Islet precursor cell (in vitro differentiated cells): ENCODE data around the gene ZSWIM5.
"Not testable (repeated sequence)": the region's sequence is repeated elsewhere in the genome, so short reads cannot be mapped to it uniquely, and the experiment has no call there.

ENCODE experiments used
- DNase-seq: peaks from one replicate; pipeline ENCODE4 v3.0.0-alpha.2; 2018

ZSWIM5 gene

GRCh38 chr1:45135316-45135715 lies 71.1 kb downstream of the ZSWIM5 start:
- no peak for DNase-seq

- no peak for DNase-seq
These were observed 71.9 kb downstream of the ZSWIM5 start for GRCh38 chr1:45134461-45134873.

- not testable (repeated sequence) for DNase-seq
These were observed 73.7 kb downstream of the ZSWIM5 start for GRCh38 chr1:45132719-45133118.

GRCh38 chr1:45123358-45123757 lies 83.0 kb downstream of the ZSWIM5 start:
- DNase-seq, result no peak

GRCh38 chr1:45122724-45123123 lies 83.7 kb downstream of the ZSWIM5 start:
- DNase-seq, result no peak

- DNase-seq, result no peak
These were observed 88.6 kb downstream of the ZSWIM5 start for GRCh38 chr1:45117766-45118165.

GRCh38 chr1:45116820-45117219 lies 89.6 kb downstream of the ZSWIM5 start:
- DNase-seq, result no peak

GRCh38 chr1:45116340-45116739 lies 90.1 kb downstream of the ZSWIM5 start:
- no peak for DNase-seq

- not testable (repeated sequence) for DNase-seq
These were observed 91.2 kb downstream of the ZSWIM5 start for GRCh38 chr1:45115198-45115597.

- no peak for DNase-seq
These were observed 93.7 kb downstream of the ZSWIM5 start for GRCh38 chr1:45112661-45113060.

- DNase-seq, result no peak
These were observed 95.2 kb downstream of the ZSWIM5 start for GRCh38 chr1:45111239-45111638.

GRCh38 chr1:45107782-45108181 lies 98.6 kb downstream of the ZSWIM5 start:
- no peak for DNase-seq

- DNase-seq, result not testable (repeated sequence)
These were observed 99.5 kb downstream of the ZSWIM5 start for GRCh38 chr1:45106864-45107263.

GRCh38 chr1:45106156-45106545 lies 100.3 kb downstream of the ZSWIM5 start:
- DNase-seq, result not testable (repeated sequence)

GRCh38 chr1:45105486-45106155 lies 100.8 kb downstream of the ZSWIM5 start:
- not testable (repeated sequence) for DNase-seq

GRCh38 chr1:45103534-45103933 lies 102.9 kb downstream of the ZSWIM5 start:
- DNase-seq, result no peak

GRCh38 chr1:45101947-45102346 lies 104.5 kb downstream of the ZSWIM5 start:
- DNase-seq, result no peak

- not testable (repeated sequence) for DNase-seq
These were observed 104.9 kb downstream of the ZSWIM5 start for GRCh38 chr1:45101528-45101927.

- DNase-seq, result no peak
These were observed 108.5 kb downstream of the ZSWIM5 start for GRCh38 chr1:45097944-45098343.

GRCh38 chr1:45097079-45097478 lies 109.3 kb downstream of the ZSWIM5 start:
- no peak for DNase-seq

- DNase-seq, result no peak
These were observed 111.0 kb downstream of the ZSWIM5 start for GRCh38 chr1:45095450-45095849.

GRCh38 chr1:45094371-45094770 lies 112.0 kb downstream of the ZSWIM5 start:
- not testable (repeated sequence) for DNase-seq

- no peak for DNase-seq
These were observed 113.1 kb downstream of the ZSWIM5 start for GRCh38 chr1:45093334-45093733.

GRCh38 chr1:45089711-45090110 lies 116.7 kb downstream of the ZSWIM5 start:
- no peak for DNase-seq

- no peak for DNase-seq
These were observed 121.8 kb downstream of the ZSWIM5 start for GRCh38 chr1:45084562-45084961.
